Transverse colon (tissue), 4 donors: Measurements from ENCODE around the gene SLFN5.
"Not testable (repeated sequence)": the region's sequence is repeated elsewhere in the genome, so short reads cannot be mapped to it uniquely, and the experiment has no call there.

Experiments used
- CTCF ChIP-seq, 5 experiments: fragments of 200-600 bp in 3 of 5; fragments of 450-650 bp in 2 of 5; sonication (generic) in 3 of 5; IDR thresholded peaks; 1 replicate in 2 of 5; 2 replicates in 3 of 5; pipeline ENCODE4 v1.5.1; 2016 to 2017; ENCODE audit warnings: antibody characterized with exemption in 5 of 5, inconsistent platforms in 3 of 5, mild to moderate bottlenecking in 2 of 5, moderate library complexity in 1 of 5
- POLR2A ChIP-seq: fragments of 450-650 bp; IDR thresholded peaks from one replicate; pipeline ENCODE4 v1.6.1; 2016; ENCODE audit warnings: antibody characterized with exemption, mild to moderate bottlenecking, moderate library complexity
- POLR2AphosphoS5 ChIP-seq, 3 donors: sonication (generic); formaldehyde crosslinking; IDR thresholded peaks; one replicate each; pipeline ENCODE4 v1.6.1; 2016; ENCODE audit warnings: antibody characterized with exemption in 3 of 3

- TF ChIP-seq CTCF (IDR thresholded peaks at IDR 0.05); POLR2AphosphoS5 (IDR thresholded peaks at IDR 0.05); POLR2A: not testable (repeated sequence)
These were observed 36.0 kb downstream of the SLFN5 start for GRCh38 chr17:35278876-35279275.
